Endothelial cell of umbilical vein (primary cell): Measurements from ENCODE around the gene PM20D1. TPM values are rescaled to one million over a fixed set of nuclear protein-coding genes. Genes with fewer than 3 reads are reported as not detected.

Experiments
- BruUV-seq: library from RNA; stranded (reverse); fragments of 400-500 nt; replicated peaks from 2 replicates; lab custom pipeline; 2021; lab: Mats Ljungman, UMichigan
- CTCF ChIA-PET: fragments of 300-600, 350-600 bp; sonication (Branson Sonifier 250); formaldehyde crosslinking; loops from one replicate; lab custom pipeline; 2021; ENCODE audit warnings: antibody characterized with exemption, inconsistent platforms; lab: Charles Lee
- POLR2A ChIA-PET: fragments of 300-600, 350-600 bp; sonication (Branson Sonifier 250); formaldehyde crosslinking; loops from one replicate; lab custom pipeline; 2021; ENCODE audit warnings: antibody characterized with exemption, inconsistent platforms; lab: Charles Lee
- DNase-seq: peaks from one replicate; pipeline ENCODE4 v3.0.0-alpha.2; 2011; ENCODE audit warnings: low read depth, low spot score
- FAIRE-seq: peaks from 2 replicates; lab custom pipeline; 2011; peaks lifted over from hg19 to GRCh38; lab: Jason Lieb, UNC
- H2AFZ ChIP-seq: 2 replicates; pipeline ENCODE4 v1.6.0; 2012; ENCODE audit warnings: low read depth, low read length, control low read depth, inconsistent platforms
- H3K27ac ChIP-seq: 2 replicates; pipeline ENCODE4 v1.5.1; 2011; ENCODE audit warnings: low read depth, mild to moderate bottlenecking, control low read depth, low read length, moderate library complexity; ENCODE audit not compliant: insufficient read depth
- H3K27me3 ChIP-seq, 2 experiments: 2 replicates each; pipeline versions ENCODE4 v1.6.0 to v1.6.1; 2011; ENCODE audit warnings: low read length in 2 of 2, mixed read lengths in 1 of 2; ENCODE audit not compliant: control insufficient read depth in 2 of 2, insufficient read depth in 2 of 2
- H3K36me3 ChIP-seq, 2 experiments: 2 replicates in 1 of 2; 3 replicates in 1 of 2; pipeline ENCODE4 v1.5.1; 2011; ENCODE audit warnings: low read length in 2 of 2, mild to moderate bottlenecking in 1 of 2, moderate library complexity in 1 of 2; ENCODE audit not compliant: control insufficient read depth in 2 of 2, insufficient read depth in 2 of 2; ENCODE audit errors: extremely low read depth in 1 of 2
- H3K4me1 ChIP-seq: 3 replicates; pipeline ENCODE4 v1.5.1; 2011; ENCODE audit warnings: mild to moderate bottlenecking, low read length; ENCODE audit not compliant: control insufficient read depth, insufficient read depth; ENCODE audit errors: extremely low read depth
- H3K4me2 ChIP-seq: 2 replicates; pipeline ENCODE4 v1.6.1; 2011; ENCODE audit warnings: low read length, control low read depth, mixed read lengths; ENCODE audit not compliant: insufficient read depth
- H3K4me3 ChIP-seq, 3 experiments: fragments of 200-600 bp in 1 of 3; sonication (generic), shearing (Covaris generic) in 1 of 3; replicated peaks in 1 of 3; 2 replicates each; pipeline ENCODE4 v1.5.1; 2011 to 2016; ENCODE audit warnings: control low read depth in 3 of 3, low read length in 3 of 3, mild to moderate bottlenecking in 2 of 3, inconsistent platforms in 1 of 3, low read depth in 1 of 3, moderate library complexity in 1 of 3; ENCODE audit not compliant: insufficient read depth in 1 of 3
- H3K79me2 ChIP-seq: 2 replicates; pipeline ENCODE4 v1.6.0; 2012; ENCODE audit warnings: low read length, inconsistent platforms; ENCODE audit not compliant: control insufficient read depth, insufficient read depth
- H3K9ac ChIP-seq: replicated peaks from 2 replicates; pipeline ENCODE3; 2011; ENCODE audit warnings: low read length, control low read depth; ENCODE audit not compliant: insufficient read depth; ENCODE audit errors: extremely low read depth
- H3K9me1 ChIP-seq: replicated peaks from 3 replicates; pipeline ENCODE4 v1.6.0; 2011; ENCODE audit warnings: mild to moderate bottlenecking, low read length; ENCODE audit not compliant: control insufficient read depth, insufficient read depth; ENCODE audit errors: extremely low read depth
- H3K9me3 ChIP-seq: replicated peaks from 2 replicates; pipeline ENCODE4 v1.5.1; 2012; ENCODE audit warnings: low read length, inconsistent platforms; ENCODE audit not compliant: control insufficient read depth, insufficient read depth
- H4K20me1 ChIP-seq: replicated peaks from 2 replicates; pipeline ENCODE3; 2011; ENCODE audit warnings: mild to moderate bottlenecking, low read length; ENCODE audit not compliant: control insufficient read depth, insufficient read depth; ENCODE audit errors: extremely low read depth
- CTCF ChIP-seq, 2 donors: IDR thresholded peaks; 1 replicate in 1 of 2; 2 replicates in 1 of 2; pipeline ENCODE4 v1.5.1; 2011; ENCODE audit warnings: low read length in 2 of 2, mild to moderate bottlenecking in 2 of 2, moderate library complexity in 2 of 2, control low read depth in 1 of 2, inconsistent platforms in 1 of 2, low read depth in 1 of 2; ENCODE audit not compliant: insufficient read depth in 1 of 2; ENCODE audit errors: extremely low read depth in 1 of 2
- EZH2 ChIP-seq: IDR thresholded peaks from 2 replicates; pipeline ENCODE4 v1.6.1; 2012; ENCODE audit warnings: borderline replicate concordance, low read depth, mild to moderate bottlenecking, moderate library complexity, low read length, inconsistent platforms; ENCODE audit not compliant: severe bottlenecking
- FOS ChIP-seq: IDR thresholded peaks from 2 replicates; pipeline ENCODE4 v1.6.1; 2011; ENCODE audit warnings: mild to moderate bottlenecking, low read length, moderate library complexity, borderline replicate concordance; ENCODE audit not compliant: insufficient read depth
- GATA2 ChIP-seq: IDR thresholded peaks from 2 replicates; pipeline ENCODE4 v1.7.0; 2011; ENCODE audit warnings: low read depth, mild to moderate bottlenecking, moderate library complexity, mixed read lengths, low read length; ENCODE audit not compliant: insufficient read length, insufficient read depth
- JUN ChIP-seq: IDR thresholded peaks from 2 replicates; pipeline ENCODE4 v1.6.1; 2011; ENCODE audit warnings: borderline replicate concordance, low read depth; ENCODE audit not compliant: insufficient read length, insufficient read depth
- MAX ChIP-seq: IDR thresholded peaks from 2 replicates; pipeline ENCODE4 v1.6.1; 2011; ENCODE audit not compliant: insufficient read depth, insufficient read length
- MYC ChIP-seq: IDR thresholded peaks from one replicate; pipeline ENCODE4 v1.6.1; 2011; ENCODE audit warnings: mild to moderate bottlenecking, low read depth, low read length
- POLR2A ChIP-seq: IDR thresholded peaks from 2 replicates; pipeline ENCODE4 v1.6.1; 2012; ENCODE audit warnings: low read depth, mild to moderate bottlenecking, control low read depth, low read length
- POLR2AphosphoS5 ChIP-seq: IDR thresholded peaks from 2 replicates; pipeline ENCODE4 v1.6.1; 2012; ENCODE audit warnings: low read depth, mild to moderate bottlenecking, control low read depth, low read length, moderate library complexity; ENCODE audit not compliant: insufficient read depth
- dilution Hi-C: fragments of 300-500 bp; cut with MboI; formaldehyde crosslinking; loops from one replicate; pipeline ENCODE4 v1.15.0; 2019; ENCODE audit warnings: low sequenced_read_pairs; ENCODE audit not compliant: extremely low pct_ligation_motif_present
- intact Hi-C: fragments of 100-400 bp; cut with micrococcal nuclease; formaldehyde crosslinking; loops from one replicate; pipeline ENCODE4 v1.10.0; 2022
- polyA plus RNA-seq, 4 experiments: library from polyadenylated mRNA; depleted of rRNA in 3 of 4; stranded (reverse) in 3 of 4; unstranded in 1 of 4; fragments of >200 nt; gene quantifications; 2 replicates each; pipeline versions ENCODE4 v1.2.1 to v1.2.3, GENCODE V29; 2011 to 2012; ENCODE audit warnings: missing spikeins in 1 of 4
- total RNA-seq: library from RNA; stranded (reverse); gene quantifications from 2 replicates; pipeline ENCODE4 v1.2.3, GENCODE V29; 2021

Gene PM20D1
- total and polyA plus RNA-seq, 2 donors (not counting 3 experiments of a cell fraction or from before 2014, with no cell fraction given), result 0.11 TPM; not detected in 1

DNA sequence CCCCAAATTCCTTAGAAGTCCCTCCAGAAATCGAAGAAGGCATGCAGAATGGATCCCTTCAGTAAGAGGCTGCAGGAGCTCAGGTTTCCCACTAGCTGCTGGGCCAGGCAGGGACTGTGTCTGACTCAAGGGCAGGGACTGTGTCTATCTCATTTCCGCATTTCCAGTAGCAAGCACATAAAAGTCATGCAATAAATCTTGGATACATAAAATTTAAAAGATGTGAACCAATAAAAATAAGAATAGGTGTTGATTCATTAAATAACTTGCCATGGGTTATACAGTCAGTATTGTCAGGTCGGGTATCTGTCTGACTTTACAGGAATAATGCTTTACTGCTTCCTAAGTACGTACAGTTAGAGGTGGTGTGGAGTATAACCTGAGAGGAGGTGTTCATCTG is 15.2 kb downstream of the PM20D1 start:
- no peaks in the 10 kb centered on the region for H3K36me3 ChIP-seq
- no TSS peak for BruUV-seq
- ChIA-PET POLR2A (no interaction called here), CTCF (no interaction called here)
- intact Hi-C loops, result no loop called here
- no peak overlapping the region for H2AFZ ChIP-seq
- no peak overlapping the region for H3K4me3 ChIP-seq
- peaks cover 2% of the 10 kb centered on the region in 2 experiments for H3K27me3 ChIP-seq
- TF ChIP-seq POLR2A (no peak), EZH2 (no peak), MAX (no peak), JUN (no peak), FOS (no peak), POLR2AphosphoS5 (no peak), MYC (no peak), GATA2 (no peak), CTCF (IDR thresholded peaks at IDR 0.05; ENCODE audit: extremely low read depth in 1 of 2, insufficient read depth in 1 of 2, low read depth in 1 of 2, low read length in 2 of 2) (no peak)
- H4K20me1 ChIP-seq, result no peaks in the 10 kb centered on the region
- H3K4me1 ChIP-seq, result no peaks in the 10 kb centered on the region
- FAIRE-seq, result peak; percentile 15
- no peaks in the 10 kb centered on the region for H3K79me2 ChIP-seq
- H3K9ac ChIP-seq, result no peak overlapping the region
- no peak overlapping the region for H3K27ac ChIP-seq
- no peaks in the 10 kb centered on the region for H3K9me3 ChIP-seq
- H3K4me2 ChIP-seq, result no peak overlapping the region
- H3K9me1 ChIP-seq, result no peaks in the 10 kb centered on the region
- DNase-seq, result peak; percentile 7
- dilution Hi-C loops, result no loop called here
